Pancreas (tissue), 10 donors: ENCODE data around the gene MAN2A2. TPM values are rescaled to one million over a fixed set of nuclear protein-coding genes. Genes with fewer than 3 reads are reported as not detected.

Experiments used
- ATAC-seq, 4 donors: fragments of 200-7000 bp; cut with Tn5 transposase; one replicate each; pipeline versions ENCODE4 v1.8.0 to v1.9.1; 2020; ENCODE audit warnings: mild to moderate bottlenecking in 4 of 4, moderate library complexity in 4 of 4
- DNase-seq, 6 donors: peaks; one replicate each; pipeline ENCODE4 v3.0.0-alpha.2; 2020
- FAIRE-seq: peaks from 2 replicates; lab custom pipeline; 2012; peaks lifted over from hg19 to GRCh38; lab: Jason Lieb, UNC
- H3K27ac ChIP-seq, 4 donors: fragments of 200-600 bp; sonication (generic); 1 replicate in 3 of 4; 2 replicates in 1 of 4; pipeline versions ENCODE4 v1.5.0 to v1.8.0; 2020
- H3K27me3 ChIP-seq, 4 donors: fragments of 200-600 bp; one replicate each; pipeline ENCODE4 v1.8.0; 2021
- H3K36me3 ChIP-seq, 3 donors: fragments of 200-600 bp; sonication (generic) in 1 of 3; one replicate each; pipeline versions ENCODE4 v1.5.0 to v1.8.0; 2020 to 2021
- H3K4me1 ChIP-seq, 3 donors: fragments of 200-600 bp; one replicate each; pipeline ENCODE4 v1.8.0; 2021
- H3K4me3 ChIP-seq, 4 donors: fragments of 200-600 bp; sonication (generic) in 2 of 4; one replicate each; pipeline versions ENCODE4 v1.5.0 to v1.8.0; 2020 to 2021
- H3K9me3 ChIP-seq, 4 donors: fragments of 200-600 bp; one replicate each; pipeline ENCODE4 v1.8.0; 2021
- WGBS, 2 donors: extraction: QIAGEN DNeasy Blood & Tissue Kit; methylation state at CpG; one replicate each; pipeline ENCODE4 v1.1.7; 2013; 5-methylcytosine and 5-hydroxymethylcytosine counted together
- intact Hi-C, 3 donors: fragments of 100-400 bp; cut with DNase I; formaldehyde crosslinking; loops; one replicate each; pipeline versions ENCODE4 v1.11.1 to v1.14.2; 2022
- polyA plus RNA-seq, 2 donors: library from polyadenylated mRNA; stranded (reverse); fragments of 200-250 nt; gene quantifications; one replicate each; pipeline ENCODE4 v1.2.3, GENCODE V29; 2013
- total RNA-seq, 6 donors: library from RNA; stranded (reverse); fragmentation: NEBNext Ultra II Directional in 4 of 6; extraction: Animal tissue kit (Norgen Biotek cat#: 25700) in 4 of 6; gene quantifications; one replicate each; pipeline versions ENCODE4 v1.2.1 to v1.2.4, GENCODE V29; 2021 to 2023
- TF ChIP-seq, protein P1 (sequence below), 4 donors: fragments of 200-600 bp; sonication (generic) in 3 of 4; IDR thresholded peaks; one replicate each; pipeline versions ENCODE4 v1.5.0 to v1.8.0; 2021; ENCODE audit warnings: antibody characterized with exemption in 4 of 4
- donor health status: healthy with polysubstance abuse.
- donor health status: DM: no; HTN: no; CAD: no; lungs with moderate emphysema.
- donor health status: DM: no; HTN: no; CAD: no.
- donor health status: control.
- donor health status: control.
- donor health status: Bipolar disorder and iron deficiency.
- donor health status: DM: yes; HTN: yes; CAD: no.
- donor health status: DM: no; HTN: no; CAD: no.
- donor health status: DM: no; HTN: no; CAD: no.
- donor health status: DM: yes; HTN: yes; CAD: no.

The MAN2A2 gene
- total and polyA plus RNA-seq, 8 donors, result 56.6 to 118 (median 67.7) TPM

DNA sequence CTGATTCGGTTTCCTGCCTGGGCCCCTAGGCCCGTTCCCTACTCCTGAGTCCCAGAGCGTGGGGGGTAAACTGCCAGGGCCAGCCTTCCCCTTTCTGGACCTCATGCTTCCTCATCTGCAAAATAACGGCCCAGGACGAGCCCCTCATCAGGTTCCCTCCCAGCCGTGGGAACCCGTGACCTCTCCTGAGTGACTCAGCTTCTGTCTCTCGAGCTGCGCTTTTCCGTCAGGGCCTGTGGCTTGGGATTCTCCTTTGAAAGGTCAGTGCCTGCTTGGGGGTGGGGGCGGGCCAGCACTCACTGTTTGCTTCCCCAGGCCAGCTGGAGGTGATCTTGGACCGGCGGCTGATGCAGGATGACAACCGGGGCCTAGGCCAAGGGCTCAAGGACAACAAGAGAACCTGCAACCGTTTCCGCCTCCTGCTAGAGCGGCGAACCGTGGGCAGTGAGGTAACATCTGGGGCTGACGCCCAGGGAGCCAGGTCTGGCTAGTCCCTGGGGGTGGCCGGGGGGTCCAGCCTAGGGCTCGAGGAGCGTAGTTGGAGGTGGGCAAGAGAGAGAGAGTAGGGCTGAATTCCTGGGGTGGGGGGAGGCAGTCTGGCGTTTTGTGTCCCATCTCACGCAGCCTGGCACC, 12.8 kb downstream of the MAN2A2 start:
- intact Hi-C loops, result no loop called here
- no peaks in the 10 kb centered on the region for H3K27me3 ChIP-seq
- no peak for FAIRE-seq
- TF ChIP-seq, protein P1, sequence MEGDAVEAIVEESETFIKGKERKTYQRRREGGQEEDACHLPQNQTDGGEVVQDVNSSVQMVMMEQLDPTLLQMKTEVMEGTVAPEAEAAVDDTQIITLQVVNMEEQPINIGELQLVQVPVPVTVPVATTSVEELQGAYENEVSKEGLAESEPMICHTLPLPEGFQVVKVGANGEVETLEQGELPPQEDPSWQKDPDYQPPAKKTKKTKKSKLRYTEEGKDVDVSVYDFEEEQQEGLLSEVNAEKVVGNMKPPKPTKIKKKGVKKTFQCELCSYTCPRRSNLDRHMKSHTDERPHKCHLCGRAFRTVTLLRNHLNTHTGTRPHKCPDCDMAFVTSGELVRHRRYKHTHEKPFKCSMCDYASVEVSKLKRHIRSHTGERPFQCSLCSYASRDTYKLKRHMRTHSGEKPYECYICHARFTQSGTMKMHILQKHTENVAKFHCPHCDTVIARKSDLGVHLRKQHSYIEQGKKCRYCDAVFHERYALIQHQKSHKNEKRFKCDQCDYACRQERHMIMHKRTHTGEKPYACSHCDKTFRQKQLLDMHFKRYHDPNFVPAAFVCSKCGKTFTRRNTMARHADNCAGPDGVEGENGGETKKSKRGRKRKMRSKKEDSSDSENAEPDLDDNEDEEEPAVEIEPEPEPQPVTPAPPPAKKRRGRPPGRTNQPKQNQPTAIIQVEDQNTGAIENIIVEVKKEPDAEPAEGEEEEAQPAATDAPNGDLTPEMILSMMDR (IDR thresholded peaks at IDR 0.05), result no peak
- H3K9me3 ChIP-seq, result no peaks in the 10 kb centered on the region
- no peaks in the 10 kb centered on the region for H3K4me1 ChIP-seq
- H3K36me3 ChIP-seq, result peaks cover 13 to 99% (median 61%) of the 10 kb centered on the region in 3 donors
- WGBS, 2 donors, result 76 to 79% methylated on average over 24 to 25 of the region's 25 CpGs
- peak in 2 of 6 donors; percentile 62 to 69 for DNase-seq
- peak in 3 of 4 donors; percentile 19 to 67 (median 46) for ATAC-seq
- H3K27ac ChIP-seq, result no peak overlapping the region
- no peak overlapping the region for H3K4me3 ChIP-seq

DNA sequence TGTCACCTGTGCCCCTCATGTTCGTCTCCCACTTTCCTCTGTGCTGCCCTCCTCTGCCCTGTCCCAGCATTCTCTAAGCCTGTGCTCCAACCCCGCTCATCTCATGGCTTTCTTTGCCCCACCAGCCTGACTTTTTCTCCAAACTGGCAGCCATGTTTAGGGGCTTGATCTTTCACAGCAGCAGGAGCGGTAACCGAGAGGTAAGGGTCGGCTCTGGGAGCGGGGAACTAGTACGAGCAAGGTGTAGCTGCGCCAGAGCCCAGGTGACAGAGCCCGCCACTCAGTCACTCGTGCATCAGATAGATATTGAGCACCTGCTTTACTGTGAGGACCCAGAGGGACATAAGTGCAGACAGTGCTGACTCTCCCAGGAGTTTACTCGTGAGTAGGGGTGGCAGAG, 13.4 kb downstream of the MAN2A2 start:
- no peak overlapping the region for H3K4me3 ChIP-seq
- intact Hi-C loops, result no loop called here
- no peak overlapping the region for H3K27ac ChIP-seq
- DNase-seq, result no peak
- no peak for ATAC-seq
- H3K9me3 ChIP-seq, result no peaks in the 10 kb centered on the region
- FAIRE-seq, result no peak
- peaks cover 8 to 98% (median 57%) of the 10 kb centered on the region in 3 donors for H3K36me3 ChIP-seq
- WGBS, 2 donors, result 89 to 93% methylated on average over 11 of the region's 11 CpGs
- no peaks in the 10 kb centered on the region for H3K4me1 ChIP-seq
- H3K27me3 ChIP-seq, result no peaks in the 10 kb centered on the region
- TF ChIP-seq, protein P1 (IDR thresholded peaks at IDR 0.05), result no peak

DNA sequence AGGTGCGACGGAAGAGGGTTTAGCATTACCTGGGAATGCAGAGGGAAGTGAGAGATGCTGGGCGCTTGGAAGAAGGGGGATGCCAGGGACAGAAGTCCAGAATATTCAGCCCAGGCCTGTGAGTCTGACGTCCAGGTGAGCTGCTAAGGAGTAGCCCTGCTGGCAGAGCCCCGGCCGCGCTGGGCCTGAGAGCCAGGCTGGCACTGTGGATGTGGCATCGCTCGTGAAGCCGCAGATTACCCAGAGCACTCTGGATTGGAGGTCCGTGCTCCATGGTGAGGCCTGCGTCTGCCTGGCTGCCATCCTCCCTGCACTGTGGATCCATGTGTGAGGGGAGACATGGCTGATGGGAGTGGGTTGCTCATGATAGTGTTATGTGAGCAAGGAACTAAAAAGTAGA, 14.5 kb downstream of the MAN2A2 start:
- Histone ChIP-seq H3K4me1 (no peaks in the 10 kb centered on the region), H3K36me3 (peaks cover 0 to 87% (median 46%) of the 10 kb centered on the region in 3 donors), H3K27me3 (no peaks in the 10 kb centered on the region), H3K9me3 (no peaks in the 10 kb centered on the region), H3K4me3 (no peak overlapping the region), H3K27ac (no peak overlapping the region)
- 92 to 97% methylated on average over 12 of the region's 12 CpGs for WGBS, 2 donors
- ATAC-seq (no peak), DNase-seq (no peak), FAIRE-seq (no peak)
- intact Hi-C loops, result no loop called here
- TF ChIP-seq, protein P1 (IDR thresholded peaks at IDR 0.05), result no peak

DNA sequence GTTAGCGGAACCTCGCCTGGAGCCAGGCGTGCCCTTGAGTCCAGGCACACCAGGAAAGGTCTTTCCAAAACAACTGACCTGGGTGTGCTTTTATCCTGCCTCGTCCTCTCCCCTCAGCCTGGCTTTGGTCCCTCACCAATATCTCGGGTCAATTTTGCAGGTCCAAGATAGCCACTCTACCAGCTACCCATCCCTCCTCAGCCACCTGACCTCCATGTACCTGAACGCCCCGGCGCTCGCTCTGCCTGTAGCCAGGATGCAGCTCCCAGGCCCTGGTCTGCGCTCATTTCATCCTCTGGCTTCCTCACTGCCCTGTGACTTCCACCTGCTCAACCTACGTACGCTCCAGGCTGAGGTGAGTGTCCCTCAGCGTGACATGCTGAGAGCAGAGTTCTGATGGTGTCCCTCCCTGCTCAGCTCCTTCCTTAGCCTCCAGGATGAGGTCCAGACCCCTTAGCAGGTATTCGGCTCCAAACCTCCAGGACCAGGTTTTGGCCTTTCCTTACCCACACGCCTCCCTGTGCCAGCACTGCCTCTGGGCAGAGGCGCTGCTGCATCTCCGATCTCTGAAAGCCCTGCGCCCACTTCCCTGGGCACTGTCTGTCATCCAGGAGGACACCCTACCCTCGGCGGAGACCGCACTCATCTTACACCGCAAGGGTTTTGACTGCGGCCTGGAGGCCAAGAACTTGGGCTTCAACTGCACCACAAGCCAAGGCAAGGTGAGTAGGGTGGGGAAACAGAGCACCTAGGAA, 15.1 kb downstream of the MAN2A2 start:
- FAIRE-seq (no peak), DNase-seq (no peak), ATAC-seq (no peak)
- intact Hi-C loops, result no loop called here
- H3K4me1 ChIP-seq, result no peaks in the 10 kb centered on the region
- H3K27ac ChIP-seq, result no peak overlapping the region
- WGBS, 2 donors, result 91 to 94% methylated on average over 23 of the region's 23 CpGs
- no peak overlapping the region for H3K4me3 ChIP-seq
- no peaks in the 10 kb centered on the region for H3K27me3 ChIP-seq
- H3K36me3 ChIP-seq, result peaks cover 0 to 81% (median 41%) of the 10 kb centered on the region in 3 donors
- TF ChIP-seq, protein P1 (IDR thresholded peaks at IDR 0.05), result no peak
- no peaks in the 10 kb centered on the region for H3K9me3 ChIP-seq

DNA sequence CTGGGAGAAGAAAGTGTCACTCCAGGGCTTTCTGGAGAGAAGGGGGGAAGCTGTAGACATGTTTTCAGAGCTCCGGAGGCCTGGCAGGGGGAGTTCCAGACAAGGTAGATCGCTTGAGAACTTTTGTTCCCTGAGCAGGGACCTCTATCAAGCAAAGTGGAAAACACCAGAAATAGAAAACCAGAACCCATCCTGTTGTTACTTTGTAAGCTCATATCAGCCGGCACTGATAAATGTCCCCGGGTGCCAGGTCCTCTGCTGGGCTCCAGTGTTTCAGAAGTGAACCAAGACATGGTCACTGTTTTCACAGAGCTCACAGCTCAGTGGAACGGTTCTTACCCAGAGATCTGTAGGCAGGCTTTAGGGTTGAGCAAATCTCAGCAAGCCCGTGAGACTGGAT, 15.7 kb downstream of the MAN2A2 start:
- no peaks in the 10 kb centered on the region for H3K4me1 ChIP-seq
- intact Hi-C loops, result no loop called here

More for the DNA sequence above, 15.7 kb downstream of the MAN2A2 start:
- H3K4me3 ChIP-seq, result no peak overlapping the region
- H3K36me3 ChIP-seq, result peaks cover 0 to 74% (median 34%) of the 10 kb centered on the region in 3 donors
- no peaks in the 10 kb centered on the region for H3K9me3 ChIP-seq
- ATAC-seq (no peak), DNase-seq (no peak), FAIRE-seq (no peak)
- WGBS, 2 donors, result 83 to 86% methylated on average over 6 of the region's 6 CpGs
- TF ChIP-seq, protein P1 (IDR thresholded peaks at IDR 0.05), result no peak
- no peak overlapping the region for H3K27ac ChIP-seq
- H3K27me3 ChIP-seq, result no peaks in the 10 kb centered on the region
